ENCODE measurements around the gene ZNF784.

DNA sequence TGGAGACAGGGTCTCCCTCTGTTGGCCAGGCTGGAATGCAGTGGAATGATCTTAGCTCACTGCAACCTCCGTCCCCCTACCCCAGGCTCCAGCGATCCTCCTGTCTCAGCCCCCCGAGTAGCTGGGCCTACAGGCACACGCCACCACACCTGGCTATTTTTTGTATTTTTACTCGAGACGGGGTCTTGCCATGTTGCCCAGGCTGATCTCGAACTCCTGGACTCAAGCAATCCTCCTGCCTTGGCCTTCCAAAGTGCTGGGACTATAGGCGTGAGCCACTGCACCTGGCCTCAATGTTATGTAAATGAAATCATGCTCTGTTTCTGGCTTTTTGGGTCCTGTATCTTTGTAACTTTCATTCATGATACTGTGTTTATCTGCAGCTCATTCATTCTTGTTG is 35.6 kb downstream of the ZNF784 start:
- TF ChIP-seq, protein P1, sequence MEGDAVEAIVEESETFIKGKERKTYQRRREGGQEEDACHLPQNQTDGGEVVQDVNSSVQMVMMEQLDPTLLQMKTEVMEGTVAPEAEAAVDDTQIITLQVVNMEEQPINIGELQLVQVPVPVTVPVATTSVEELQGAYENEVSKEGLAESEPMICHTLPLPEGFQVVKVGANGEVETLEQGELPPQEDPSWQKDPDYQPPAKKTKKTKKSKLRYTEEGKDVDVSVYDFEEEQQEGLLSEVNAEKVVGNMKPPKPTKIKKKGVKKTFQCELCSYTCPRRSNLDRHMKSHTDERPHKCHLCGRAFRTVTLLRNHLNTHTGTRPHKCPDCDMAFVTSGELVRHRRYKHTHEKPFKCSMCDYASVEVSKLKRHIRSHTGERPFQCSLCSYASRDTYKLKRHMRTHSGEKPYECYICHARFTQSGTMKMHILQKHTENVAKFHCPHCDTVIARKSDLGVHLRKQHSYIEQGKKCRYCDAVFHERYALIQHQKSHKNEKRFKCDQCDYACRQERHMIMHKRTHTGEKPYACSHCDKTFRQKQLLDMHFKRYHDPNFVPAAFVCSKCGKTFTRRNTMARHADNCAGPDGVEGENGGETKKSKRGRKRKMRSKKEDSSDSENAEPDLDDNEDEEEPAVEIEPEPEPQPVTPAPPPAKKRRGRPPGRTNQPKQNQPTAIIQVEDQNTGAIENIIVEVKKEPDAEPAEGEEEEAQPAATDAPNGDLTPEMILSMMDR (conservative IDR thresholded peaks at IDR 0.05 in 1 of 2, IDR thresholded peaks at IDR 0.05 in 1 of 2; ENCODE audit: low read depth in 1 of 2, low read length in 2 of 2) = no peak
- TF ChIP-seq EZH2 (IDR thresholded peaks at IDR 0.05; ENCODE audit: low read length, missing control alignments) = no peak

All from fibroblast of lung (primary cell).